ENCODE data around the gene PRKD2.

PRKD2 gene

DNA sequence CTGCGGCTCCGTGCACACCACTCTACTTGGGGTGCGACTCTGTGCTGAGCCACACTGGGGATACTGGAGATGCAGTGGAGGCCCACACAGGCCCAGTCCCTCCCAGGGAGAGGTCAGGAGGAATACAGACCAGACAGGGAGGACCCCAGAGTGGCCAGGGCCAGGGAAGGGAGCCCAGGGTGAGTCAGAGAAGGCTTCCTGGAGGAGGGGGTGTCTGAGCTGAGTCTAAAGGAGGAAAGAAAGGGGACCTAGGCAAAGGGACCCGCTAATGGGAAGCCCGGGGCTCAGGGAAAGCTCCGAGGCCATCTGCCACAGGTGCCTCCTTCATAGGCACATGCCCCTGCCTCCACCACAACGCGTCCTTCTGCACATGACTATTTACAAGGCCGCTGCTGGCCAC, 13.3 kb upstream of the PRKD2 start:
- in situ Hi-C loops (cut with MboI; ENCODE audit: low pct_unique_long_range_greater_than_20kb, low sequenced_read_pairs, unreplicated experiment) = no loop called here
- no peak for DNase-seq (ENCODE audit: low spot score)
- TF ChIP-seq, protein P1, sequence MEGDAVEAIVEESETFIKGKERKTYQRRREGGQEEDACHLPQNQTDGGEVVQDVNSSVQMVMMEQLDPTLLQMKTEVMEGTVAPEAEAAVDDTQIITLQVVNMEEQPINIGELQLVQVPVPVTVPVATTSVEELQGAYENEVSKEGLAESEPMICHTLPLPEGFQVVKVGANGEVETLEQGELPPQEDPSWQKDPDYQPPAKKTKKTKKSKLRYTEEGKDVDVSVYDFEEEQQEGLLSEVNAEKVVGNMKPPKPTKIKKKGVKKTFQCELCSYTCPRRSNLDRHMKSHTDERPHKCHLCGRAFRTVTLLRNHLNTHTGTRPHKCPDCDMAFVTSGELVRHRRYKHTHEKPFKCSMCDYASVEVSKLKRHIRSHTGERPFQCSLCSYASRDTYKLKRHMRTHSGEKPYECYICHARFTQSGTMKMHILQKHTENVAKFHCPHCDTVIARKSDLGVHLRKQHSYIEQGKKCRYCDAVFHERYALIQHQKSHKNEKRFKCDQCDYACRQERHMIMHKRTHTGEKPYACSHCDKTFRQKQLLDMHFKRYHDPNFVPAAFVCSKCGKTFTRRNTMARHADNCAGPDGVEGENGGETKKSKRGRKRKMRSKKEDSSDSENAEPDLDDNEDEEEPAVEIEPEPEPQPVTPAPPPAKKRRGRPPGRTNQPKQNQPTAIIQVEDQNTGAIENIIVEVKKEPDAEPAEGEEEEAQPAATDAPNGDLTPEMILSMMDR (IDR thresholded peaks at IDR 0.05; ENCODE audit: extremely low read depth, insufficient read depth, missing control alignments) = no peak

- in situ Hi-C loops (cut with MboI; ENCODE audit: low pct_unique_long_range_greater_than_20kb, low sequenced_read_pairs, unreplicated experiment) = no loop called here
- TF ChIP-seq, protein P1 (IDR thresholded peaks at IDR 0.05; ENCODE audit: extremely low read depth, insufficient read depth, missing control alignments) = no peak
- no peak for DNase-seq (ENCODE audit: low spot score)
Measured at GRCh38 chr19:46729696-46730095, 12.8 kb upstream of the PRKD2 start.

DNA sequence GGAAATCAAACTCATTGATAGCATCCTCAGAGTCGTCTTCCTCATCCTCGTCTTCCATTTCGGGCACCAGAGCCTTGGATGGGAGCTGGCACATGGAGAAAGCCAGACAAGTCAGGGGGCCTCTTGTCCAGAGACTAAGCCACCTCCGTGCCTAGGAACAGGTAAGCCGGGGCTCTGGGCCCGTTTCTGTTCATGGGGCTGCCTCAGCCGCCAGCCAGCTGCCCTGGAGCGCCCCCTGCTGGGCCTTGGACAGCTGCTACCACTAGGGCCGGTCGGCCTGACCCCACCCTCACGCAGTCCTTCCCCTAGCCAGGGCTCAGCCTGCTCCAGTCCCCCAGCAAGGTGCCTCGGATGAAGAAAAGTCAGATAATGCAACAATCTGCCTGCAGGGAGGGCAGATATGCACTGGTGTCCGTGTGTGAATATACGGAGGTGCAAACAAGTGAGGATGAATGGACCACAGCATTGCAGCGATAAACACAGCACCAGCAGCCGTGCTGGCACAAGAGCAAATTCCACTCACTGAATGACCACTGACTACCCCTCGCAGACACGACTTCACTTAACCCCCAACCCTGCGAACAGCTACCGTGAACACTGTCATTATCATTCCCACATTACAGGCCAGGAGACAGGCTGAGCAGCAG, 11.9 kb upstream of the PRKD2 start:
- TF ChIP-seq, protein P1 (IDR thresholded peaks at IDR 0.05; ENCODE audit: extremely low read depth, insufficient read depth, missing control alignments) = peak; percentile 99
- peak; percentile 92 for DNase-seq (ENCODE audit: low spot score)
- in situ Hi-C loops (cut with MboI; ENCODE audit: low pct_unique_long_range_greater_than_20kb, low sequenced_read_pairs, unreplicated experiment) = no loop called here

- TF ChIP-seq, protein P1 (IDR thresholded peaks at IDR 0.05; ENCODE audit: extremely low read depth, insufficient read depth, missing control alignments) = no peak
- DNase-seq (ENCODE audit: low spot score) = no peak
- in situ Hi-C loops (cut with MboI; ENCODE audit: low pct_unique_long_range_greater_than_20kb, low sequenced_read_pairs, unreplicated experiment) = no loop called here
Measured at GRCh38 chr19:46728208-46728607, 11.3 kb upstream of the PRKD2 start.

- in situ Hi-C loops (cut with MboI; ENCODE audit: low pct_unique_long_range_greater_than_20kb, low sequenced_read_pairs, unreplicated experiment) = no loop called here
- no peak for DNase-seq (ENCODE audit: low spot score)
- TF ChIP-seq, protein P1 (IDR thresholded peaks at IDR 0.05; ENCODE audit: extremely low read depth, insufficient read depth, missing control alignments) = no peak
Measured at GRCh38 chr19:46727757-46728156, 10.8 kb upstream of the PRKD2 start.

DNA sequence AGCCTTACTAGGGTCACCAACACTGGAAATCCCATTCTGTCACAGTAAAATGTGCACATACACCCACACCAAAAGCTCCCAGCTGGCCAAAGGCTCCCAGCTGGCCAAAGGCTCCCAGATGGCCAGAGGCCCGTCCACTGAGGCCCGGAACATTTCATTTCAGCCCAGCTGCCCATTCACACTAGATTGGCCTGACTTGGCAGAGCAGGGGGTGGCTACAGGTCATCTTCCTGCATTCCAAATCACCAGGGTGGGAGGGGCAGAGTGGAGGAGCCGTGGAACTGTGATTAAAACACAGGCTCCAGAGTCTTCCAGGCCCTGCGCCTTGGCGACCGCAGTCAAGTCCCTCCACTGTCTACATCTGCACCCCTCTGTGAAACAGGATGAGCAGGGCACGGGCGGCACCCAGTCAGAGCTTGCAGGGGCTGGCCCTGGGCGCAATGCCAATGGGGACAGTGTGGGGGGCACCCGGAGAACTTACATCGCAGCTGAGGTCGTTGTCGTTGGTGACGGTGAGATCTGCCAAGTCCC, 10.1 kb upstream of the PRKD2 start:
- TF ChIP-seq, protein P1 (IDR thresholded peaks at IDR 0.05; ENCODE audit: extremely low read depth, insufficient read depth, missing control alignments) = no peak
- in situ Hi-C loops (cut with MboI; ENCODE audit: low pct_unique_long_range_greater_than_20kb, low sequenced_read_pairs, unreplicated experiment) = no loop called here
- no peak for DNase-seq (ENCODE audit: low spot score)

Measured in GM13977 (cell line).